Mammary epithelial cell (primary cell): Measurements from ENCODE around the gene CKAP4.

Source experiments
- EZH2 ChIP-seq: IDR thresholded peaks from 2 replicates; pipeline ENCODE4 v1.6.1; 2012; ENCODE audit warnings: low read length, inconsistent platforms, borderline replicate concordance
- TF ChIP-seq, protein P1 (sequence below), 2 donors: IDR thresholded peaks in 1 of 2; conservative IDR thresholded peaks in 1 of 2; 2 replicates each; pipeline ENCODE4 v1.5.1; 2011 to 2012; ENCODE audit warnings: inconsistent platforms in 2 of 2, low read length in 2 of 2, mild to moderate bottlenecking in 2 of 2, control low read depth in 1 of 2, low read depth in 1 of 2; ENCODE audit not compliant: insufficient read depth in 1 of 2; ENCODE audit errors: extremely low read depth in 1 of 2

- TF ChIP-seq, protein P1, sequence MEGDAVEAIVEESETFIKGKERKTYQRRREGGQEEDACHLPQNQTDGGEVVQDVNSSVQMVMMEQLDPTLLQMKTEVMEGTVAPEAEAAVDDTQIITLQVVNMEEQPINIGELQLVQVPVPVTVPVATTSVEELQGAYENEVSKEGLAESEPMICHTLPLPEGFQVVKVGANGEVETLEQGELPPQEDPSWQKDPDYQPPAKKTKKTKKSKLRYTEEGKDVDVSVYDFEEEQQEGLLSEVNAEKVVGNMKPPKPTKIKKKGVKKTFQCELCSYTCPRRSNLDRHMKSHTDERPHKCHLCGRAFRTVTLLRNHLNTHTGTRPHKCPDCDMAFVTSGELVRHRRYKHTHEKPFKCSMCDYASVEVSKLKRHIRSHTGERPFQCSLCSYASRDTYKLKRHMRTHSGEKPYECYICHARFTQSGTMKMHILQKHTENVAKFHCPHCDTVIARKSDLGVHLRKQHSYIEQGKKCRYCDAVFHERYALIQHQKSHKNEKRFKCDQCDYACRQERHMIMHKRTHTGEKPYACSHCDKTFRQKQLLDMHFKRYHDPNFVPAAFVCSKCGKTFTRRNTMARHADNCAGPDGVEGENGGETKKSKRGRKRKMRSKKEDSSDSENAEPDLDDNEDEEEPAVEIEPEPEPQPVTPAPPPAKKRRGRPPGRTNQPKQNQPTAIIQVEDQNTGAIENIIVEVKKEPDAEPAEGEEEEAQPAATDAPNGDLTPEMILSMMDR (conservative IDR thresholded peaks at IDR 0.05 in 1 of 2, IDR thresholded peaks at IDR 0.05 in 1 of 2; ENCODE audit: extremely low read depth in 1 of 2, insufficient read depth in 1 of 2, low read depth in 1 of 2, low read length in 2 of 2) = no peak
- TF ChIP-seq EZH2 = no peak
Measured at GRCh38 chr12:106251631-106252455, 4.0 kb upstream of the CKAP4 start.
